Sigmoid colon (tissue), 4 donors: ENCODE data around the gene LTV1.

Experiments used
- EP300 ChIP-seq, 4 donors: sonication (generic); formaldehyde crosslinking; IDR thresholded peaks; one replicate each; pipeline ENCODE4 v1.6.1; 2017; ENCODE audit warnings: antibody characterized with exemption in 4 of 4
- POLR2A ChIP-seq, 2 donors: fragments of 450-650 bp; IDR thresholded peaks; one replicate each; pipeline ENCODE4 v1.6.1; 2016; ENCODE audit warnings: antibody characterized with exemption in 2 of 2, mild to moderate bottlenecking in 2 of 2, moderate library complexity in 2 of 2
- POLR2AphosphoS5 ChIP-seq, 4 donors: sonication (generic); formaldehyde crosslinking; IDR thresholded peaks; one replicate each; pipeline ENCODE4 v1.6.1; 2017; ENCODE audit warnings: antibody characterized with exemption in 4 of 4
- TF ChIP-seq, protein P1 (sequence below), 4 experiments: fragments of 450-650 bp in 3 of 4; fragments of 200-600 bp in 1 of 4; IDR thresholded peaks; one replicate each; pipeline ENCODE4 v1.5.1; 2016 to 2019; ENCODE audit warnings: antibody characterized with exemption in 4 of 4, mild to moderate bottlenecking in 3 of 4, moderate library complexity in 2 of 4

DNA sequence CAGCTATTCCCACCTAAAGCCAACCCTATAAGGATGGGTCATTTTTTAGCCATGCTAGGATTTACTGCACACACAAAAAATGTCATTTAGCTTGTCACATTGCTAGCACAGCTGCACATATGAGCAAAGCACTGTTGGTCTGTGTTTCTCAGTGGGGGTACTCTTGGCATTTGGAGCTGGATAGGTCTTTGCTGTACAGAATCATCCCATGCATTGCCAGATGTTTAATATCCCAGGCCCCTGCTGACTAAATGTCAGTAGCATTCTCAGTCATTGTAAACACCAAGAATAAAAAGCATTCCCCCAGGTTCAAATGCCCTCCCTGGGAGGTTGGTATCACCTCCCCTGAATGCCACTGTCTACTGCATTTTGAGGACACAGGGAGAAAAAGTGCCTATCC, 14.6 kb upstream of the LTV1 start:
- TF ChIP-seq, protein P1, sequence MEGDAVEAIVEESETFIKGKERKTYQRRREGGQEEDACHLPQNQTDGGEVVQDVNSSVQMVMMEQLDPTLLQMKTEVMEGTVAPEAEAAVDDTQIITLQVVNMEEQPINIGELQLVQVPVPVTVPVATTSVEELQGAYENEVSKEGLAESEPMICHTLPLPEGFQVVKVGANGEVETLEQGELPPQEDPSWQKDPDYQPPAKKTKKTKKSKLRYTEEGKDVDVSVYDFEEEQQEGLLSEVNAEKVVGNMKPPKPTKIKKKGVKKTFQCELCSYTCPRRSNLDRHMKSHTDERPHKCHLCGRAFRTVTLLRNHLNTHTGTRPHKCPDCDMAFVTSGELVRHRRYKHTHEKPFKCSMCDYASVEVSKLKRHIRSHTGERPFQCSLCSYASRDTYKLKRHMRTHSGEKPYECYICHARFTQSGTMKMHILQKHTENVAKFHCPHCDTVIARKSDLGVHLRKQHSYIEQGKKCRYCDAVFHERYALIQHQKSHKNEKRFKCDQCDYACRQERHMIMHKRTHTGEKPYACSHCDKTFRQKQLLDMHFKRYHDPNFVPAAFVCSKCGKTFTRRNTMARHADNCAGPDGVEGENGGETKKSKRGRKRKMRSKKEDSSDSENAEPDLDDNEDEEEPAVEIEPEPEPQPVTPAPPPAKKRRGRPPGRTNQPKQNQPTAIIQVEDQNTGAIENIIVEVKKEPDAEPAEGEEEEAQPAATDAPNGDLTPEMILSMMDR (IDR thresholded peaks at IDR 0.05) = no peak
- TF ChIP-seq POLR2AphosphoS5 (IDR thresholded peaks at IDR 0.05) = no peak
- no peak for TF ChIP-seq EP300 (IDR thresholded peaks at IDR 0.05)
- TF ChIP-seq POLR2A (IDR thresholded peaks at IDR 0.05) = no peak
